H1 (cell line): ENCODE results near the gene HDAC2.
"Not testable (repeated sequence)": the region's sequence is repeated elsewhere in the genome, so short reads cannot be mapped to it uniquely, and the experiment has no call there.

Experiments
- KDM4A ChIP-seq: IDR thresholded peaks from one replicate; pipeline ENCODE4 v1.7.1; 2012; ENCODE audit warnings: low read depth, mild to moderate bottlenecking, moderate library complexity, low read length, inconsistent platforms; ENCODE audit not compliant: severe bottlenecking
- POLR2A ChIP-seq, 2 experiments: IDR thresholded peaks; 1 replicate in 1 of 2; 2 replicates in 1 of 2; pipeline ENCODE4 v1.6.1; 2011; ENCODE audit warnings: low read depth in 2 of 2, low read length in 2 of 2, mild to moderate bottlenecking in 2 of 2; ENCODE audit errors: control extremely low read depth in 1 of 2
- ZNF274 ChIP-seq: IDR thresholded peaks from 2 replicates; pipeline ENCODE4 v1.7.0; 2012; ENCODE audit warnings: low read length, borderline replicate concordance; ENCODE audit errors: extremely low read depth
- TF ChIP-seq, protein P1 (sequence below), 3 experiments: IDR thresholded peaks; 1 replicate in 2 of 3; 2 replicates in 1 of 3; pipeline versions ENCODE4 v1.5.1 to v1.6.1; 2011; ENCODE audit warnings: low read length in 3 of 3, mild to moderate bottlenecking in 3 of 3, inconsistent platforms in 2 of 3, low read depth in 1 of 3, moderate library complexity in 1 of 3; ENCODE audit not compliant: insufficient read depth in 1 of 3; ENCODE audit errors: control extremely low read depth in 1 of 3

DNA sequence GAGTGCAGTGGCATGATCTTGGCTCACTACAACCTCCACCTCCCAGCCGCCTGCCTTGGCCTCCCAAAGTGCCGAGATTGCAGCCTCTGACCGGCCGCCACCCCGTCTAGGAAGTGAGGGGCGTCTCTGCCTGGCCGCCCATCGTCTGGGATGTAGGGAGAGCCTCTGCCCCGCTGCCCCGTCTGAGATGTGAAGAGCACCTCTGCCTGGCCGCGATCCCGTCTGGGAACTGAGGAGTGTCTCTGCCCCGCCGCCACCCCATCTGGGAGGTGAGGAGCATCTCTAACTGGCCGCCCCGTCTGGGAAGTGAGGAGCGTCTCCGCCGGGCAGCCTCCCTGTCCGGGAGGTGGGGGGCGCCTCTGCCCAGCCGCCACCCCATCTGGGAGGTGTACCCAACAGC lies 39.0 kb downstream of the HDAC2 start:
- TF ChIP-seq, protein P1, sequence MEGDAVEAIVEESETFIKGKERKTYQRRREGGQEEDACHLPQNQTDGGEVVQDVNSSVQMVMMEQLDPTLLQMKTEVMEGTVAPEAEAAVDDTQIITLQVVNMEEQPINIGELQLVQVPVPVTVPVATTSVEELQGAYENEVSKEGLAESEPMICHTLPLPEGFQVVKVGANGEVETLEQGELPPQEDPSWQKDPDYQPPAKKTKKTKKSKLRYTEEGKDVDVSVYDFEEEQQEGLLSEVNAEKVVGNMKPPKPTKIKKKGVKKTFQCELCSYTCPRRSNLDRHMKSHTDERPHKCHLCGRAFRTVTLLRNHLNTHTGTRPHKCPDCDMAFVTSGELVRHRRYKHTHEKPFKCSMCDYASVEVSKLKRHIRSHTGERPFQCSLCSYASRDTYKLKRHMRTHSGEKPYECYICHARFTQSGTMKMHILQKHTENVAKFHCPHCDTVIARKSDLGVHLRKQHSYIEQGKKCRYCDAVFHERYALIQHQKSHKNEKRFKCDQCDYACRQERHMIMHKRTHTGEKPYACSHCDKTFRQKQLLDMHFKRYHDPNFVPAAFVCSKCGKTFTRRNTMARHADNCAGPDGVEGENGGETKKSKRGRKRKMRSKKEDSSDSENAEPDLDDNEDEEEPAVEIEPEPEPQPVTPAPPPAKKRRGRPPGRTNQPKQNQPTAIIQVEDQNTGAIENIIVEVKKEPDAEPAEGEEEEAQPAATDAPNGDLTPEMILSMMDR (IDR thresholded peaks at IDR 0.05; ENCODE audit: control extremely low read depth in 1 of 3, insufficient read depth in 1 of 3, low read depth in 1 of 3, low read length in 3 of 3), result not testable (repeated sequence)
- TF ChIP-seq POLR2A (IDR thresholded peaks at IDR 0.05; ENCODE audit: control extremely low read depth in 1 of 2, low read depth in 2 of 2, low read length in 2 of 2); ZNF274; KDM4A: not testable (repeated sequence)
